PC-9 (cell line): ENCODE measurements around the gene ZNF556. TPM values are rescaled to one million over a fixed set of nuclear protein-coding genes. Genes with fewer than 3 reads are reported as not detected.

Experiments
- BruUV-seq: library from RNA; stranded (reverse); fragments of 400-500 nt; replicated peaks from 2 replicates; lab custom pipeline; 2021; lab: Mats Ljungman, UMichigan
- CTCF ChIA-PET: fragments of 300-600 bp; sonication (Branson Sonifier 250); formaldehyde crosslinking; loops from one replicate; lab custom pipeline; 2022; ENCODE audit warnings: antibody characterized with exemption; lab: Charles Lee
- POLR2A ChIA-PET: fragments of 300-600 bp; sonication (Branson Sonifier 250); formaldehyde crosslinking; loops from one replicate; lab custom pipeline; 2022; ENCODE audit warnings: antibody characterized with exemption; ENCODE audit not compliant: unreplicated experiment; lab: Charles Lee
- DNase-seq, 2 experiments: peaks; one replicate each; pipeline versions ENCODE4 v3.0.0 to v3.0.0-alpha.2; 2015 to 2022; ENCODE audit warnings: mixed read lengths in 1 of 2
- H2AFZ ChIP-seq: fragments of 200-600 bp; sonication (generic); 2 replicates; pipeline ENCODE4 v1.8.1; 2017; ENCODE audit warnings: antibody characterized with exemption
- H3F3A ChIP-seq: fragments of 200-600 bp; sonication (generic); 2 replicates; pipeline ENCODE4 v1.8.1; 2017; ENCODE audit warnings: antibody characterized with exemption, mild to moderate bottlenecking, low read depth; ENCODE audit not compliant: insufficient read depth
- H3K27ac ChIP-seq: fragments of 200-600 bp; sonication (generic); 2 replicates; pipeline ENCODE4 v1.6.1; 2016; ENCODE audit warnings: mixed run types
- H3K27me3 ChIP-seq: fragments of 200-600 bp; sonication (generic); 2 replicates; pipeline ENCODE4 v1.6.1; 2016; ENCODE audit warnings: low read depth, mixed run types; ENCODE audit not compliant: insufficient read depth
- H3K36me3 ChIP-seq: fragments of 200-600 bp; sonication (generic); 2 replicates; pipeline ENCODE4 v1.6.1; 2016; ENCODE audit warnings: low read depth, mixed run types
- H3K4me1 ChIP-seq: fragments of 200-600 bp; sonication (generic); replicated peaks from 2 replicates; pipeline ENCODE4 v1.6.1; 2016; ENCODE audit warnings: mixed run types; ENCODE audit not compliant: insufficient read depth
- H3K4me2 ChIP-seq: fragments of 200-600 bp; sonication (generic); 2 replicates; pipeline ENCODE4 v1.6.1; 2017; ENCODE audit warnings: mixed run types
- H3K4me3 ChIP-seq: fragments of 200-600 bp; sonication (generic); 2 replicates; pipeline ENCODE4 v1.6.1; 2016; ENCODE audit warnings: mixed run types
- H3K79me2 ChIP-seq: fragments of 200-600 bp; sonication (generic); 2 replicates; pipeline ENCODE4 v1.6.1; 2017; ENCODE audit warnings: low read depth, mixed run types
- H3K9me2 ChIP-seq: fragments of 200-600 bp; sonication (generic); 2 replicates; pipeline ENCODE4 v1.8.1; 2017; ENCODE audit warnings: mild to moderate bottlenecking; ENCODE audit not compliant: insufficient read depth
- H3K9me3 ChIP-seq: fragments of 200-600 bp; sonication (generic); 2 replicates; pipeline ENCODE4 v1.8.1; 2016; ENCODE audit warnings: low read depth; ENCODE audit not compliant: insufficient read depth
- H4K20me1 ChIP-seq: fragments of 200-600 bp; sonication (generic); 2 replicates; pipeline ENCODE4 v1.8.1; 2017; ENCODE audit not compliant: insufficient read depth
- CTCF ChIP-seq: fragments of 200-600 bp; sonication (generic); conservative IDR thresholded peaks from 2 replicates; pipeline ENCODE4 v1.6.1; 2017; ENCODE audit warnings: mixed run types, antibody characterized with exemption, mild to moderate bottlenecking, moderate library complexity
- EZH2 ChIP-seq: fragments of 200-600 bp; sonication (generic); IDR thresholded peaks from 2 replicates; pipeline ENCODE4 v1.8.0; 2017; ENCODE audit warnings: antibody characterized with exemption, low read depth
- intact Hi-C: fragments of 100-400 bp; cut with micrococcal nuclease; formaldehyde crosslinking; loops from one replicate; pipeline ENCODE4 v1.10.0; 2022; ENCODE audit not compliant: unreplicated experiment
- total RNA-seq: library from RNA; stranded (reverse); gene quantifications from 2 replicates; pipeline ENCODE4 v1.2.3, GENCODE V29; 2021

ZNF556 gene
- total RNA-seq, 1 experiment from 2014 or later = not detected

- Histone ChIP-seq H4K20me1 (no peaks in the 10 kb centered on the region), H3K4me3 (no peak overlapping the region), H3K79me2 (no peaks in the 10 kb centered on the region), H3K27ac (no peak overlapping the region), H3K36me3 (peaks cover 21% of the 10 kb centered on the region), H3F3A (no peaks in the 10 kb centered on the region), H3K9me3 (peaks cover 12% of the 10 kb centered on the region; the same call in 1 of the 2 replicates), H3K9me2 (no peaks in the 10 kb centered on the region), H2AFZ (no peak overlapping the region), H3K27me3 (no peaks in the 10 kb centered on the region), H3K4me1 (no peaks in the 10 kb centered on the region), H3K4me2 (no peak overlapping the region)
- ChIA-PET POLR2A (no interaction called here), CTCF (no interaction called here)
- BruUV-seq = no TSS peak
- TF ChIP-seq CTCF = no peak
- no peak for TF ChIP-seq EZH2
- intact Hi-C loops = no loop called here
- no peak for DNase-seq
Observed at GRCh38 chr19:2917275-2918184, 50.4 kb downstream of the ZNF556 start.

DNA sequence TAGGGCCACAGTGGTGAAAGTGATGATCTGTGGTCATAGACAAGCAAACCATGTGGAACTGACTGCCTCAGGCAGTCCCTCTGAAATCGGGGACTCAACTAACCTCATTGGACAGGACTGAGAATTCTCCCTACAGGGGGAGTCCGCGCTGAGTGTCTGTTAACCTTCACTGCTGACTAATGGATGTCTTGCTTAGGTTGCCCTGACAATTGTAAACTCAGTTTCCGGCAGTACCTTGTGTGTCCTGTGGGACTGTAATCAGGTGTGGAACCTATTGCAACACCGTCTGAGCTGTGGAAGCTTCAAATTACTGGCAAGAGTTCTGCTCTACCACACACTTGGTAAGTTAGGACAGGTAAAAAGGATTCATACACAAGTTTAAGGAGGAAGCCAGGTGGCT is 55.9 kb downstream of the ZNF556 start:
- no peak overlapping the region for H3K27ac ChIP-seq

GRCh38 chr19:2923510-2923909 is 56.4 kb downstream of the ZNF556 start:
- Histone ChIP-seq H3F3A (no peaks in the 10 kb centered on the region), H3K4me3 (no peak overlapping the region), H3K9me3 (no peaks in the 10 kb centered on the region), H3K27me3 (no peaks in the 10 kb centered on the region), H3K4me1 (no peaks in the 10 kb centered on the region), H2AFZ (no peak overlapping the region), H3K79me2 (no peaks in the 10 kb centered on the region), H3K27ac (no peak overlapping the region), H3K36me3 (no peaks in the 10 kb centered on the region), H3K4me2 (no peak overlapping the region), H3K9me2 (no peaks in the 10 kb centered on the region), H4K20me1 (no peaks in the 10 kb centered on the region)
- intact Hi-C loops = no loop called here
- BruUV-seq = no TSS peak
- POLR2A ChIA-PET = interaction anchor here (0.5 kb wide), 1 partner anchor 368 kb away, joined by 7 read pairs; no protein-coding TSS in a partner anchor
- no peak for DNase-seq
- TF ChIP-seq EZH2 (no peak), CTCF (no peak)
- CTCF ChIA-PET = no interaction called here

More for the DNA sequence above, 55.9 kb downstream of the ZNF556 start:
- intact Hi-C loops = no loop called here
- Histone ChIP-seq H3K9me2 (no peaks in the 10 kb centered on the region), H4K20me1 (no peaks in the 10 kb centered on the region), H3F3A (no peaks in the 10 kb centered on the region), H3K4me1 (no peaks in the 10 kb centered on the region), H3K79me2 (no peaks in the 10 kb centered on the region), H3K4me3 (no peak overlapping the region), H2AFZ (no peak overlapping the region), H3K27me3 (no peaks in the 10 kb centered on the region), H3K36me3 (0 out of 2 replicates have a peak, but pooled peaks cover 3% of the 10 kb centered on the region), H3K9me3 (no peaks in the 10 kb centered on the region), H3K4me2 (no peak overlapping the region)
- no TSS peak for BruUV-seq
- DNase-seq = no peak
- TF ChIP-seq CTCF (no peak), EZH2 (no peak)
- ChIA-PET POLR2A (interaction anchor here (0.5 kb wide), 1 partner anchor 368 kb away, joined by 7 read pairs; no protein-coding TSS in a partner anchor), CTCF (no interaction called here)
